GM21515 (cell line): Measurements from ENCODE around the gene CEP120.
A peak's percentile ranks its signal among the peaks of the same experiment; 100 is the strongest.
"Not testable (repeated sequence)": the region's sequence is repeated elsewhere in the genome, so short reads cannot be mapped to it uniquely, and the experiment has no call there.

Experiments
- ATAC-seq: cut with Tn5 transposase; IDR thresholded peaks from one replicate; pipeline ENCODE4 v1.9.1; 2021; ENCODE audit not compliant: unreplicated experiment

The CEP120 gene

DNA sequence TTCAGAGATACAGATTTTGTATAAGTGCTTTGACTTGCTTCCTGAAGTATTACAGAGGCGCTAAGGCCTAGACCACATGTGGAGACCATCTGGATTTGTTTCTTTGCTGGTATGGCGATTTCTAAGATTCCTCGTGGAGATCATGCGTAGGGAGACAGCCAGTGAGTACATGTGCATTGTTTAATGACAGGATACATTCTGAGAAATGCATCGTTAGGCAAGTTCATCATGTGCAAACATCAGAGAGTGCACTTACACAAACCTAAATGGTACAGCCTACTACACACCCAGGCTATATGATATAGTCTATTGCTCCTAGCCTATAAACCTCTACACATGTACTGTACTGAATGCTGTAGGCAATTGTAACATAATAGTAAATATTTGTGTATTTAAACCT lies 16.5 kb upstream of the CEP120 start:
- no peak for ATAC-seq

DNA sequence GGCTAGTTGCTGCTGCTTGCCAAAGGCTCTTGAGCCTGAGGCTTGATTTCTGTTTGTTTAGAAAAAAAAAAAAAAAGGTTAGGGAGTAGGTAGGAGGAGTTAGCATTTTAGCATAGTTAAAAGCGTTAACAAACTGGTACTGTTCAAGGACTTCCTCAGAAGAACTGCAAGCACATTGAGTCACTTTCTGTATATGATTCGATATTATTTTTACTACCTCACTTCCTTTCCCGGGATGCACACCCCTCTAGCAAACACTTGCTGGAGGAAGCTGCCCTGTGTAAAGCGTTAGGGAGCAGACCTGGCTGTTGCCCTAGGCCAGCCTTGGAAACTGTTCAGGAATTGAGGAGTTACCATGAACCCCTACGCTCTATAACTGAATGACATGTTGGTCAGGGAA lies 15.7 kb upstream of the CEP120 start:
- no peak for ATAC-seq

DNA sequence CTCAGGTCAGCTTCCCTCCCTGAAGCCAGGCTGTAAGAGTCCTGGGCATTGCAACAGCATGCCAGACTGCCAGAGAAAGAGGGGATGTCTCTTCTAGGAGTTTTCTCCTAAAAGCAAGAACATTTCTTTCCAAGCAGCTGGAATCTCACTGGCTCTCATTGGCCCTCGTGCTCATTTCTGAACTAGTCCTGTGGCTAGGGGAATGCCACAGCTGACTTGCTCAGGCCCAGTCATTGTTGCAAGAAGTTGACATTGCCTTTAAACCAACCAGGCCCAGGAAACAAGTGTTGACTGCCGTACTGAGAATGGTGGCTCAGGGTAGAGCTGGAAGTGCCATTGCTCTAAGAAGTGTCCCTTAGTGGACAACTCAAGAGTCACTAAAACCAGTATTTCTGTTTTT lies 15.0 kb upstream of the CEP120 start:
- ATAC-seq: no peak

- ATAC-seq: no peak
These were observed 13.0 kb upstream of the CEP120 start for GRCh38 chr5:123436201-123436600.

DNA sequence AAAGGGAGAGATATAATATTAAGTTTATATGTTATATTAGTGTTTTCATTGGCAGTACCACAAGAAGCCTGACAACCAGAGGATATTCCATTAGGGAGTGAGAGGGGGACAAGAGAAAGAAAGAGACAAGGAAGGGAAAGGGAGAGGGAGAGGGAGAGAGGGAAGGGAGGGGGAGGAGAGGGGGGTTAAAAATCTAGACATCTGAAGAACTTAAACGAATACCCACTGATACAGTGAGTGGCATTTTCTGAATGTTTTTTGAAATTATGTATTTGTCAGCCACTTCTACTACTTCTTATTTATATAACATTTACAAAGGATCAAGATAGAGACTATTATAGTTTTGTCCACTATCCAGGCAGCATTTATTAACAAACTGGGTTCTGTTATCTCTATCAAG lies 11.6 kb upstream of the CEP120 start:
- ATAC-seq: no peak

GRCh38 chr5:123433596-123433995 lies 10.4 kb upstream of the CEP120 start:
- ATAC-seq: no peak

DNA sequence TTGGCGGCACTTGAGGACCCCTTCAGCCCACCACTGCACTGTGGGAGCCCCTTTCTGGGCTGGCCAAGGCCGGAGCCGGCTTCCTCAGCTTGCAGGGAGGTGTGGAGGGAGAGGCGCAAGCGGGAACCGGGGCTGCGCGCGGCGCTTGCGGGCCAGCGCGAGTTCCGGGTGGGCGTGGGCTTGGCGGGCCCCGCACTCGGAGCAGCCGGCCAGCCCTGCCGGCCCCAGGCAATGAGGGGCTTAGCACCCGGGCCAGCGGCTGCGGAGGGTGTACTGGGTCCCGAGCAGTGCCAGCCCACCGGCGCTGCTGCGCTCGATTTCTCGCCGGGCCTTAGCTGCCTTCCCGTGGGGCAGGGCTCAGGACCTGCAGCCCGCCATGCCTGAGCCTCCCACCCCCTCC lies 7.2 kb upstream of the CEP120 start:
- ATAC-seq: not testable (repeated sequence)

GRCh38 chr5:123429993-123430392 lies 6.8 kb upstream of the CEP120 start:
- ATAC-seq: no peak

DNA sequence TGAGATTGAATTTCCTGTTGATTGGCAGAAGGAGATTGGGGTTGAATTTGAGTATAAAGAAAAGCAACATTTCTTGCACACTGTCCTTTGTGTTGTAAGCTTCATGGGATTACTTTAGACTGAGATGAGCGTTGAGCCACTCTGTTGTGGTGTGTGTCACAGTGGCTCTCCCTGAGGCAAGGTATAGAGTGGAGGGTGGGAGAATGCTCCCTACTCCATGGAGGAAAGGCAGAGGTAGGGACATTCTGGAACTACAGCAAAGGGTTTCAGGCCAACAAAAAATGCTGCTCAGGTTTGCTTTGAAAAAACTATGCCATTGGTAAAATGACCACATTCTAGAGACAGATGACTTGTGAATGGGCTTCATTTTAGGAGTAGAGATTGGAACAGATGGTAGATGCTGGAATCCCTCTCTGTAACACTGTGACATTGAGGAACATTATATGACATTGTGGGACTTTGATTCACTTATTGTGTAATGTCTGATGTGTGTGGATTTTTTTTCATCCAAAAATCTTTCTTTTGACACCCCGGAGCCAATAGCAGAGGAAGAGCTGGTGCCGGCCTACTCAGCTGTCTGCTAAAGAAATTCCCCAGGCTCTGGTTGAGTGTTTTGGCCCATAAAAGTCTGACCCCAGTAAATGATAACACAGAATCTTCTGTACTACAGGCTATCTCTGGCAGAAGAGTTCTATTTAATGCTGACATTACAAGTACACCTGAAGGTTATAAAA lies 6.2 kb upstream of the CEP120 start:
- no peak for ATAC-seq

DNA sequence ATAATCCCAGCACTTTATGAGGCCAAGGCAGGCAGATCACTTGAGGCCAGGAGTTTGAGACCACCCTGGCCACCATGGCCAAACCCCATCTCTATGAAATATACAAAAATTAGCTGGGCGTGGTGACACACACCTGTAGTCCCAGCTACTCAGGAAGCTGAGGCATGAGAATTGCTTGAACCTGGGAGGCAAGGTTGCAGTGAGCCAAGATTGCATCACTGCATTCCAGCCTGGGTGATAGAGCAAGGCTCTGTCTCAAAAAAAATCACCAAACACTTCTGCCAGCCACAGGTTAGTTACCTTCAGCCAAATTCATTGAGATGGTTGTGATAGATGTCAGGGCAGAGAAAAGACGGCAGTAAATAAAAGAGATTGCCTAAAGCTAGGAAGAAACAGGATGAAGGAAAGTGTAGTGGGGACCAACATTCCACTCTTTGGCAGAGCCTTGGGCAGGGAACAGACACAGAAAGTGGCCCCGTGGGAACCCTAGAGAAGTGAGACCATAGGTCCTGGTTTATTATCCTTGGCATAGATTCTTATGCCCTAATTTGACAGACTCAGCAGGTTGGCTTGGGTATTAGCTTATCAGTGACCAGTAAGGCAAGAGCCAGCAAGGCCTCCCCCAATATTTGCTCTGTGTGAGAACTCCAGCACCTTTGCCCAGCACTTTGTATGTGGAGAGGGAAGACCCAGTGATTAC lies 5.5 kb upstream of the CEP120 start:
- ATAC-seq: no peak

- ATAC-seq: no peak
These were observed 4.1 kb upstream of the CEP120 start for GRCh38 chr5:123427281-123427680.

GRCh38 chr5:123425431-123425830 lies 2.2 kb upstream of the CEP120 start:
- ATAC-seq: no peak

GRCh38 chr5:123422433-123423277 lies 548 bp downstream of the CEP120 start:
- peak; percentile 15 for ATAC-seq

DNA sequence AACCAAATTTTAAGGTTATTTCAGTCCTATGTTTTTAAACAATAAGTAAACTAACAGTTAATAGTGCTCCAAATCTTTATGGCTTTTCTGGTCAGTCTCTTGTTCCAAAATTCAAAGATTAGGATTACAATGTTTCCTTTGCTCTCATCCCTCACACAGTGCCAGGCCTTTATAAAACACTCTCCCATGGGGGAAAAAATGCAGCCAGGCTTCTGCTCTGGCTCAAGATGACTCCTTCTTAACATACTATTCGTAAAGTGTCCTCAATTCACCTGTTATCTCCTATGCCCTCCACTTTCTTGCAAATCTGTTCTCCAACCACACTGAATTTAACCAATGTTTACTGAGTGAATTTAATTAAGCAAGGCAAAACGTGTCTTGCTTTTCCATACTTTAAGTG lies 1.4 kb downstream of the CEP120 start:
- ATAC-seq: no peak

GRCh38 chr5:123414974-123415373 lies 8.2 kb downstream of the CEP120 start:
- no peak for ATAC-seq

DNA sequence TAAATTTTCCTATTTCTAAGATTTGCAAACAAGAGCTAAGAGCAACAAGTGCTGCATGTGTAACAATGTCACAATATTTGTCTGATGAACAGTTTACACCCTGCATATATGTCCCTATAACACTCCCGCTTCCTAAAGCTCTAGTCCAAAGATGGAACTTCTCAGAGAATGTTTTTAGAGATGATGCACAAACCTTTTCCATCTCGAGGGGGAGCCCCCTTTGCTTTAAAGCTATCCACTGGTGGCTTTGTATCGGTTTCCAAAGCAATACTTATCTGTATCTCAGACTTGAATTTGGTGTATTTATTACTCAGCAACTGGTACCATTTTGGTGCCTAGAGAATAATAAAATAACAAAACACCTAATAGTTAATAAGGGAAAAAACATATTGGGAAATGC lies 11.0 kb downstream of the CEP120 start:
- ATAC-seq: no peak

- ATAC-seq: not testable (repeated sequence)
These were observed 21.2 kb downstream of the CEP120 start for GRCh38 chr5:123401999-123402398.

DNA sequence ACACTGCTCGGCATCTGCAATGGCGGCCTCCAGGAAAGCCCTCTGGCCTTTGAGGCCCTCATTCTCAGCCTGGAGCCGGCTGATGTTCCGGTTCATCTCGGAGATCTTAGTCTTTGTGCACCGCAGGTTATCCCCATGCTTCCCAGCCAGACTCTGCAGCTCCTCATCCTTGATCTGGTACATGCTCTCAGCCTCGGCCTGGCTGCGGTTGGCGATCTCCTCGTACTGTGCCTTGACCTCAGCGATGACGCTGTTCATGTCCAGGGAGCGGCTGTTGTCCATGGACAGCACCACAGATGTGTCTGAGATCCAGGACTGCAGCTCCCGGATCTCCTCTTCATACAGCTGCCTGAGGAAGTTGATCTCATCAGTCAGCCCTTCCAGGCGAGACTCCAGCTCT lies 21.9 kb downstream of the CEP120 start:
- ATAC-seq: no peak

GRCh38 chr5:123400870-123401291 lies 22.3 kb downstream of the CEP120 start:
- ATAC-seq: not testable (repeated sequence)

DNA sequence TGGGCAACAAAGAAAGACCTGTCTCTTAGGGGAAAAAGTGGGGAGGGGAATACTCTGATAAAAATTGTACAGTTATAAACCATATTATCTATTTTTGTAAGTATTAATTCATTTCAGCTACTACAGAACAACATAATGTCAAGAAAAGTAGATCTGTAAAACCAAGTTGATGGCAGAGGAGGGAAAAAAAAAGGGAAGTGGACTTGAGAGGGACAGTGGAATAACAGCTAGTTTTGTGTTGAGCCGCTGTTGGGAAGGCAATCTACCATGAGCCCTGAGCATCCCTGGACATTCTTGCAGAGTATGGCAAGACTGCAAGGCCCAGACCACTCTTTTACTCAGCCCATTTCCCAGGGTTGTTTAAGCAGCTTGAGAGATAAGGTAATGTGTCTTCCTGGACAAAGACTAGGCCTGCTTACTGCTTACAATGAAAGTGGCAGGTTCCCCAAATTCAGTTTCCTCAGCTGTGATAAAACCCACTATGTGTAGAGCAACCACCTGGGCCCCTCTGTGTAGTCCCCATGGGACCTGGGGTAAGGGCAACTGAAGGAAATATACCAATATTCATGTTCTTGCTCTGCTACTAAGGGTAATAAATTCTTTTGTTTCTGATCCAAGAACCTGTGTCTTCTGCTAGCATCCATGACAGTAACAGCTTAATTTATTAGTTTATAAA lies 25.0 kb downstream of the CEP120 start:
- no peak for ATAC-seq

GRCh38 chr5:123397538-123397937 lies 25.7 kb downstream of the CEP120 start:
- no peak for ATAC-seq
